Keratinocyte (primary cell): ENCODE measurements around the gene MBP. TPM values are rescaled to one million over a fixed set of nuclear protein-coding genes. Genes with fewer than 3 reads are reported as not detected.

ENCODE experiments used
- DNase-seq: peaks from one replicate; pipeline ENCODE4 v3.0.0-alpha.2; 2011; ENCODE audit warnings: low read depth, missing footprints, low spot score
- FAIRE-seq: peaks from 2 replicates; lab custom pipeline; 2011; peaks lifted over from hg19 to GRCh38; lab: Jason Lieb, UNC
- H2AFZ ChIP-seq: 2 replicates; pipeline ENCODE4 v1.6.0; 2012; ENCODE audit warnings: low read length, control low read depth, inconsistent platforms; ENCODE audit not compliant: control insufficient read depth
- H3K27ac ChIP-seq: 2 replicates; pipeline ENCODE4 v1.5.1; 2011; ENCODE audit warnings: low read length; ENCODE audit not compliant: control insufficient read depth, insufficient read depth
- H3K27me3 ChIP-seq: 3 replicates; pipeline ENCODE4 v1.6.0; 2011; ENCODE audit warnings: low read length; ENCODE audit not compliant: control insufficient read depth, insufficient read depth; ENCODE audit errors: extremely low read depth
- H3K36me3 ChIP-seq, 2 experiments: 2 replicates in 1 of 2; 3 replicates in 1 of 2; pipeline ENCODE4 v1.5.1; 2011; ENCODE audit warnings: low read length in 2 of 2, mild to moderate bottlenecking in 1 of 2; ENCODE audit not compliant: control insufficient read depth in 2 of 2, insufficient read depth in 2 of 2; ENCODE audit errors: extremely low read depth in 1 of 2
- H3K4me1 ChIP-seq: 3 replicates; pipeline ENCODE4 v1.5.1; 2011; ENCODE audit warnings: low read length; ENCODE audit not compliant: control insufficient read depth, insufficient read depth; ENCODE audit errors: extremely low read depth
- H3K4me2 ChIP-seq: 3 replicates; pipeline ENCODE4 v1.6.0; 2011; ENCODE audit warnings: low read depth, low read length; ENCODE audit not compliant: control insufficient read depth, insufficient read depth; ENCODE audit errors: extremely low read depth
- H3K4me3 ChIP-seq, 3 experiments: fragments of 200-600 bp in 1 of 3; sonication (generic) in 1 of 3; 2 replicates in 2 of 3; 3 replicates in 1 of 3; pipeline ENCODE4 v1.5.1; 2011 to 2016; ENCODE audit warnings: low read length in 3 of 3, mild to moderate bottlenecking in 3 of 3, control low read depth in 2 of 3, inconsistent platforms in 1 of 3, low read depth in 1 of 3, mixed read lengths in 1 of 3, mixed run types in 1 of 3, moderate library complexity in 1 of 3; ENCODE audit not compliant: control insufficient read depth in 2 of 3, insufficient read depth in 2 of 3; ENCODE audit errors: extremely low read depth in 1 of 3
- H3K79me2 ChIP-seq: 2 replicates; pipeline ENCODE4 v1.6.0; 2012; ENCODE audit warnings: low read length; ENCODE audit not compliant: control insufficient read depth, insufficient read depth
- H3K9ac ChIP-seq: 3 replicates; pipeline ENCODE4 v1.6.0; 2011; ENCODE audit warnings: low read length; ENCODE audit not compliant: control insufficient read depth, insufficient read depth; ENCODE audit errors: extremely low read depth
- H3K9me1 ChIP-seq: 3 replicates; pipeline ENCODE4 v1.6.0; 2011; ENCODE audit warnings: low read length; ENCODE audit not compliant: control insufficient read depth, insufficient read depth; ENCODE audit errors: extremely low read depth
- H3K9me3 ChIP-seq: 2 replicates; pipeline ENCODE4 v1.5.1; 2012; ENCODE audit warnings: low read depth, low read length; ENCODE audit not compliant: control insufficient read depth
- H4K20me1 ChIP-seq: 3 replicates; pipeline ENCODE4 v1.6.0; 2011; ENCODE audit warnings: low read length; ENCODE audit not compliant: control insufficient read depth, insufficient read depth; ENCODE audit errors: extremely low read depth
- CTCF ChIP-seq, 3 experiments: IDR thresholded peaks in 1 of 3; conservative IDR thresholded peaks in 1 of 3; optimal IDR thresholded peaks in 1 of 3; 2 replicates in 2 of 3; 3 replicates in 1 of 3; pipeline versions ENCODE3 to v1.5.1; 2011; ENCODE audit warnings: low read length in 3 of 3, mild to moderate bottlenecking in 3 of 3, moderate library complexity in 2 of 3, control low read depth in 1 of 3, inconsistent platforms in 1 of 3; ENCODE audit not compliant: insufficient read depth in 2 of 3; ENCODE audit errors: extremely low read depth in 1 of 3
- EZH2 ChIP-seq: IDR thresholded peaks from one replicate; pipeline ENCODE4 v1.6.1; 2012; ENCODE audit warnings: inconsistent platforms, mild to moderate bottlenecking, low read length, moderate library complexity
- dilution Hi-C: fragments of 300-500 bp; cut with MboI; formaldehyde crosslinking; loops from one replicate; pipeline ENCODE4 v1.7.0; 2020; ENCODE audit warnings: low sequenced_read_pairs; ENCODE audit not compliant: extremely low pct_ligation_motif_present
- polyA plus RNA-seq, 5 experiments: library from polyadenylated mRNA; depleted of rRNA in 3 of 5; stranded (reverse) in 3 of 5; stranded (forward) in 1 of 5; unstranded in 1 of 5; fragments of >200 nt; gene quantifications; 1 replicate in 1 of 5; 2 replicates in 3 of 5; 3 replicates in 1 of 5; pipeline versions ENCODE4 v1.2.1 to v1.2.3, GENCODE V29; 2011 to 2012; ENCODE audit warnings: missing spikeins in 2 of 5, low read depth in 1 of 5, low replicate concordance in 1 of 5

MBP gene
- polyA plus RNA-seq, 1 donor (not counting 4 experiments of a cell fraction or from before 2014, with no cell fraction given): 38.7 TPM

GRCh38 chr18:77173275-77174030 lies 40.9 kb upstream of the MBP start:
- dilution Hi-C loops: no loop called here
- TF ChIP-seq EZH2 (no peak), CTCF (optimal IDR thresholded peaks at IDR 0.05 in 1 of 3, IDR thresholded peaks at IDR 0.05 in 1 of 3, conservative IDR thresholded peaks at IDR 0.05 in 1 of 3; ENCODE audit: extremely low read depth in 1 of 3, insufficient read depth in 2 of 3, low read length in 3 of 3) (no peak)

DNA sequence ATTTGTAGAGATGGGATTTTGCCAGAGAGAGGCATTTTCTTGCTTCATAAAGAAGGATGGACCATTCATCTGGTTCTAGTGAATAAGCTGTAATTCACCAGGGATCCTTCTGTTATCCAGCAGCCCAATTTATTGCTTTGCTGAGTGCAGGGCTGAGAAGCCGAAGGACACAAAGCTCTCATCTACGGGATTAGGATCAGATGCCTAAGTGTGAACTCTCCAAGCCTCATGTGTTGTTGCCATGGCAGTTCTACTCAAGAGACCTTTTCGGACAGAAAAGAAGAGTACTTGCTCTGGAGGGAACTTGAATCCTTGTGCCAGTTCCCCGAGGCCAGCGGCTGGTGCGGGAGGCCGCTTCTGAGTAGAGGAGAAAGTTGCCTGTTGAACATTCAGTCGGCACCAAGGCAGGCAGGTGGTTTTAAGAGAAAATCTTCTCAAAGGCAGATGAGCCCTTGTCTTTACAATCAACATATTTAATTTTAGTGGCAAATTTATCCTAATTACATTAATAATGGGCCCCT lies 38.4 kb upstream of the MBP start:
- H2AFZ ChIP-seq: no peak overlapping the region
- no peak overlapping the region for H3K4me3 ChIP-seq
- no peak overlapping the region for H3K9ac ChIP-seq
- H4K20me1 ChIP-seq: no peaks in the 10 kb centered on the region
- no peaks in the 10 kb centered on the region for H3K9me1 ChIP-seq
- no peaks in the 10 kb centered on the region for H3K27me3 ChIP-seq
- no peak overlapping the region for H3K27ac ChIP-seq
- H3K4me2 ChIP-seq: no peak overlapping the region
- no peaks in the 10 kb centered on the region for H3K9me3 ChIP-seq
- FAIRE-seq: no peak
- H3K4me1 ChIP-seq: peaks cover 1% of the 10 kb centered on the region
- no peaks in the 10 kb centered on the region for H3K36me3 ChIP-seq
- no peaks in the 10 kb centered on the region for H3K79me2 ChIP-seq
- dilution Hi-C loops: no loop called here
- DNase-seq: no peak
- no peak for TF ChIP-seq EZH2
- TF ChIP-seq CTCF (optimal IDR thresholded peaks at IDR 0.05 in 1 of 3, IDR thresholded peaks at IDR 0.05 in 1 of 3, conservative IDR thresholded peaks at IDR 0.05 in 1 of 3; ENCODE audit: extremely low read depth in 1 of 3, insufficient read depth in 2 of 3, low read length in 3 of 3): no peak

More at GRCh38 chr18:77173275-77174030, 40.9 kb upstream of the MBP start:
- Histone ChIP-seq H3K9ac (no peak overlapping the region), H4K20me1 (no peaks in the 10 kb centered on the region), H2AFZ (no peak overlapping the region), H3K4me2 (no peak overlapping the region), H3K9me3 (no peaks in the 10 kb centered on the region), H3K79me2 (no peaks in the 10 kb centered on the region), H3K9me1 (no peaks in the 10 kb centered on the region), H3K27ac (no peak overlapping the region), H3K4me3 (no peak overlapping the region), H3K36me3 (no peaks in the 10 kb centered on the region), H3K27me3 (no peaks in the 10 kb centered on the region), H3K4me1 (no peaks in the 10 kb centered on the region)
- no peak for DNase-seq
- FAIRE-seq: no peak
